ENCODE measurements around the gene SEMA3D. TPM values are rescaled to one million over a fixed set of nuclear protein-coding genes. Genes with fewer than 3 reads are reported as not detected.

Gene SEMA3D
- total and polyA plus RNA-seq, 5 donors = 0.54 to 3.1 (median 2.1) TPM

DNA sequence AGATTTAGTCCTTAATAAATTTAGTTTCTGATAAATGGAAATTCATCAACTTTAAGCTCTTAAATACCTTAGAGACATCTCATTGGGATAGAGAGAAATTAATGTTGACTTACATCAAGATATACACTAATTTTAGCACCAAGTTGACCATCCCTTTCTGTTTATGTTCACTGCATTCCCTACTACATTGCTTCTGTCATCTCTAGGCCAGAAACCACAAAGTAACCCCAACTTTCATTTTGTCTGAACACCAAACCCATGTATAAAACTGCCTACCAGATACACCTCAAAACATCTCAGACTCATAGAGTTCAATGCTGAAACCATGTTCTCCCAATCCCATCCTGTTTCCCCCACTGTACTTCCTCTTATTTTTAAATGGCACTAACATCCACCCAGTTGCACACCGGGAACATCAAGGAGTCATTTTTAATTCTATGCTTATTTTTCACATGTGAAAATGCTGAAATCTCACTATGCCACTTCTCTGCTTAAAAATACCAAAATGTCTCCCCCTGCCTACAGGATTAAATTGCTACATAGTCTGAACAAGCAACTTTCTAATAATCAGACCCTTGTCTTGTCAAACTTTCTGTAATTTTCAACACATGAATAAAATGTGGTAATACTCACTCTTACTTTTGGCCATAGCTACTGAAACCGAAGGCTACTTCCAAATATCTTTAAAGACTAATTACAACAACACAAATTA, 201.6 kb downstream of the SEMA3D start:
- Histone ChIP-seq H3K4me3 (ENCODE audit: low read length) (no peak overlapping the region), H3K4me1 (ENCODE audit: control insufficient read depth, insufficient read depth, low read length) (no peaks in the 10 kb centered on the region), H3K27ac (ENCODE audit: low read length) (no peak overlapping the region), H3K27me3 (ENCODE audit: control insufficient read depth, insufficient read depth) (no peaks in the 10 kb centered on the region), H3K9me3 (ENCODE audit: control insufficient read depth, low read length) (no peaks in the 10 kb centered on the region)
- ATAC-seq (no peak), DNase-seq (no peak)
- WGBS = 76% methylated on average over 2 of the region's 2 CpGs
- intact Hi-C loops (cut with DNase I) = no loop called here

DNA sequence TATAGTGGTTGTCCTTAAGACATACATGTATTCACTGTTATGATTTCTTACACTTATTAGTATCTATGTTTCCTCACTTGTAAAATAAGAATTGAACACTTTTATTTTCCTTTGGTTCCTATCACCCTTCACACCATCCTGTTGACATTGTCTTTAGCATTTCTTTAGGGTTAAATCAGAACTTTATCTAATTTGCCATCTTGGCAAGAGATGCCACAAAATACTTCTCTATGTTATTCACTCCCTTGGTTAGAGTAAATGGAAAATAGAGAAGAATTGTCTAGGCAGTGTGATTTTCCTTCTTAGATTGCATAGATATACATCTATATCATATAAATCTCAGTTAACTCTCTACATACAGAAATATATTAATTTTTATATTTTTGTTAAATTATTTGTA, 204.7 kb downstream of the SEMA3D start:
- Histone ChIP-seq H3K27ac (ENCODE audit: low read length) (no peak overlapping the region), H3K4me3 (ENCODE audit: low read length) (no peak overlapping the region), H3K4me1 (ENCODE audit: control insufficient read depth, insufficient read depth, low read length) (no peaks in the 10 kb centered on the region), H3K27me3 (ENCODE audit: control insufficient read depth, insufficient read depth) (no peaks in the 10 kb centered on the region), H3K9me3 (ENCODE audit: control insufficient read depth, low read length) (no peaks in the 10 kb centered on the region)
- DNase-seq (no peak), ATAC-seq (no peak)
- intact Hi-C loops (cut with DNase I) = no loop called here

DNA sequence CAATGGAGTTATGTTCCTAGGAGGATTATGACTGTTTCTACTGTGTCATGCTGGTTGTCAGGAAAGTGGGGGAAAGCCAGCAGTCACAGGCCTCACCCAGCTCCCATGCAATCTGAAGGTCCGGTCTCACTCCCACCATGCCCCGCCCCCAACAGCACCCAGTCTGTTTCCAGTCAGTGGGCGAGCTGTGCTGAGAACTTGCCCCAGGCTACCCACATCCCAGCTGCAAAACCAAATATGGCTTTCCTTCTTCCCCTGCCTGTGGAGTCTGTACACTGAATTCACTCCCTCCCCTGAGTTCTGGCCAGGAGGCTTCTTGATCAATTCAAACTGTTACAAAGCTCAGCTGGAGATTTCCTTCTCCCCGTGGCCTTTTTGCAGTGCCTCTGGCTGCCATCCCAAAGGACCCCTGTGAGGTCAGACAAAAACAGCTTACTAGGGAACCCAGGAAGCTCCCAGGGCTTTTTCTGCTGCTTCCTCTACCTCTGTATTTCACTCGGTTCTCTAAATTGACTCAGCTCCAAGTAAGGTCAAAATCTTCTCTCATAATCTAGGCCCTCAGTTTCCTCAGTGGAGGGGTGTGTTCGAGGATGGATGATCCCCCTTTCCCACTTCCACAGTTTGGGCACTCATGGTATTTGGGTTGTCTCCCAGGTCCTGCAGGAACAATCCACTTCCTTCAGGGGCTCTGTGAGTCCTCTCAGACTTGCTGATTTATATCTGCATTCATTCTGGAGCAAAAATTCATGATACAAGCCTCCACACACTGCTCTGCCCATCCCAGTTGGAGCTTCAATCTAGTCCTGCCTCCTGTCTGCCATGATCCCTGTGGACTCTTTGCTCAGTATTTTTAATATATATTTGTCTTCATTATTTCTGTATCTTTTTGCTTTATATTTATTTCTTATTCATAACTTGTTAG, 205.5 kb downstream of the SEMA3D start:
- WGBS = 62% methylated on average over 6 of the region's 6 CpGs
- intact Hi-C loops (cut with DNase I) = no loop called here
- no peaks in the 10 kb centered on the region for H3K9me3 ChIP-seq (ENCODE audit: control insufficient read depth, low read length)

DNA sequence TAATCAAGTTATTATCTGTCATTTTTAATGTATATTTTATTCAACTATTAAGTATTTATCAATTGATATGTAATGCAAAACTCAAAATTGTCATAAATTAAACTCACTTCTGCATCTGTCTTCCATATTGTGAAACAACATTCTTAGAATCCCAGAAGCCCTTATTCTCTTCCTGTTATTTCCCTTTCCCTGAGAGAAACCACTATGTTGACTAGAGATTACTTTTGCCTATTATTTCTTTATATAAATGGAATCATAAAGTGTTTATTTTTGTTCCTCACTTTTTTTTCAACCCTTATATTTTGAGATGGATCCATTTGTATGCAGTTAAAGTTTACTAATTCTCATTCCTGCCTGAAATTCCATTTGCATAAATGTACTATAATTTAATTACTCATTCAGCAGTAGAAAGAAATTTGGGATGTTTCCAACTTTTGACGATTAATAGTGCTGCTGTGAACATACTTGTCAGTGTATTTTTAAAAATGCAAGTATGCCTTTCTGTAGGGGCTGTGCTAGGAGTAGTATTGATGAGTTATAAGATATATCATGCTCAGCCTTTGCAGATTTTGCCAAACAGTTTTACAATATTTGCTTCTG, 211.2 kb downstream of the SEMA3D start:
- intact Hi-C loops (cut with DNase I) = no loop called here
- ATAC-seq = no peak
- H3K4me3 ChIP-seq (ENCODE audit: low read length) = no peak overlapping the region
- no peaks in the 10 kb centered on the region for H3K9me3 ChIP-seq (ENCODE audit: control insufficient read depth, low read length)
- WGBS = 17% methylated on average over 1 of the region's 1 CpG
- DNase-seq = no peak
- H3K4me1 ChIP-seq (ENCODE audit: control insufficient read depth, insufficient read depth, low read length) = no peaks in the 10 kb centered on the region
- H3K27ac ChIP-seq (ENCODE audit: low read length) = no peak overlapping the region
- no peaks in the 10 kb centered on the region for H3K27me3 ChIP-seq (ENCODE audit: control insufficient read depth, insufficient read depth)

More for the DNA sequence above, 205.5 kb downstream of the SEMA3D start:
- DNase-seq (peak in 1 of 3 donors; percentile 7), ATAC-seq (no peak)
- Histone ChIP-seq H3K27ac (ENCODE audit: low read length) (no peak overlapping the region), H3K4me1 (ENCODE audit: control insufficient read depth, insufficient read depth, low read length) (no peaks in the 10 kb centered on the region), H3K4me3 (ENCODE audit: low read length) (no peak overlapping the region), H3K27me3 (ENCODE audit: control insufficient read depth, insufficient read depth) (no peaks in the 10 kb centered on the region)

DNA sequence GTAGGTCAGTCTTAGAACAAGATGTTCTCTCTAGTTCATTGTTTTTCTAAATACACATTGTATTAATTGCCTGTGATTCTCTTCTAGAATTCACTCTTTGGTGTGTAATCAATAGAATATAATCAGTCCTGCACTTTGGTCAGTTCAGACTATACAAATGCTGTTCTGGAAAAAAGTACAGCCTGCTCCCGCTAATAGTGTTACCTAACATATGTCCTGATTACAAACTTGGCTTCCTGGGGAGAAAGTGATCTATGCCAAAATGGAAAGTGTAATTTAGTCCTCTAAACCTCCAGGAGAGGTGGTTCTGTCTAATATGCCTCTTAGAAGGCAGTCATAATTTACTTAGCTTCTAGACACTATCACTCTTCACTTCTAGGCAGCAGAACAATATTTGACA, 215.5 kb downstream of the SEMA3D start:
- no peak for DNase-seq
- Histone ChIP-seq H3K4me3 (ENCODE audit: low read length) (no peak overlapping the region), H3K9me3 (ENCODE audit: control insufficient read depth, low read length) (no peaks in the 10 kb centered on the region), H3K27ac (ENCODE audit: low read length) (no peak overlapping the region), H3K27me3 (ENCODE audit: control insufficient read depth, insufficient read depth) (no peaks in the 10 kb centered on the region), H3K4me1 (ENCODE audit: control insufficient read depth, insufficient read depth, low read length) (no peaks in the 10 kb centered on the region)
- ATAC-seq = peak; percentile 81 to 87
- intact Hi-C loops (cut with DNase I) = no loop called here
- WGBS = 35% methylated on average over 1 of the region's 1 CpG

DNA sequence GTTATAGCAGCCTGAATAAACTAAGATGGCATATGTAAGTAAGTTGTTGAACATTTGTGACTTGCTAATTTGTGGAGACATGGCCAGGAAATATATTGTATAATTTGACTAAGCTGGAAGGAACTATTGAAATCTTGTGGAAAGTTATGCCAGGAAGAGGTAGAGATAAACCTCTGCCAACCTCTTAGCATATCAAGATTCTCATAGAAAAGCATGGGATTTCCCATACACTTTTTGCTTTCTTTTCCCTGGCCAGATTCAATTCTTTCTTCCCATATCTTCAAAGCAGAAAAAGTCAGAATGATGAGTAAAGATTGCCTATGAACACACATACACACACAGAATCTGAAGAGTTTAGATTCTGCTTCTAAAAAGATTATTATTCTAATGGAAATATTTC, 216.2 kb downstream of the SEMA3D start:
- H3K4me3 ChIP-seq (ENCODE audit: low read length) = no peak overlapping the region
- H3K9me3 ChIP-seq (ENCODE audit: control insufficient read depth, low read length) = no peaks in the 10 kb centered on the region
- ATAC-seq (peak in 1 of 2 donors; percentile 71), DNase-seq (no peak)
- no peaks in the 10 kb centered on the region for H3K27me3 ChIP-seq (ENCODE audit: control insufficient read depth, insufficient read depth)
- no peak overlapping the region for H3K27ac ChIP-seq (ENCODE audit: low read length)
- intact Hi-C loops (cut with DNase I) = no loop called here
- H3K4me1 ChIP-seq (ENCODE audit: control insufficient read depth, insufficient read depth, low read length) = no peaks in the 10 kb centered on the region

DNA sequence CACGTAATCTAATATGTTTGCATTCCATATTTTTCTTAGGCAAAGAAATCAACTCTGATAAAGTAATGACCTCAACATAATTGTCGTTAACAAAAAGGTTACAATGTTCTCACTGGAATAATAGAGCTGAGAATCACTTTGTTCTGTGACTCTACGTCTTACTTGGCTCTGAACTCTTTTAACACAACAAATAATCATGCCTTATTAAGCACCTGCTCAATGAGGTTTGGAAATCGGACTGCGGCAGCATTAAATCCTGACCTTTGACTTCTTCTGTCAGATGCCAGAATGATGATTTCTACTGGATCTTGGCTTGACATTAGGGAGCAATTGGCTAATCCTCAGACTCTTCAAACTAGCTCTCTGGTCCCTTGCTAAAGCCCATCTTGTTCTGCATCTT, 233.6 kb downstream of the SEMA3D start:
- intact Hi-C loops (cut with DNase I) = no loop called here
- no peak for DNase-seq
- Histone ChIP-seq H3K4me1 (ENCODE audit: control insufficient read depth, insufficient read depth, low read length) (peaks cover 1% of the 10 kb centered on the region), H3K9me3 (ENCODE audit: control insufficient read depth, low read length) (no peaks in the 10 kb centered on the region), H3K4me3 (ENCODE audit: low read length) (no peak overlapping the region), H3K27ac (ENCODE audit: low read length) (no peak overlapping the region), H3K27me3 (ENCODE audit: control insufficient read depth, insufficient read depth) (no peaks in the 10 kb centered on the region)
- peak in 1 of 2 donors; percentile 83 for ATAC-seq
- WGBS = 38% methylated on average over 5 of the region's 5 CpGs

DNA sequence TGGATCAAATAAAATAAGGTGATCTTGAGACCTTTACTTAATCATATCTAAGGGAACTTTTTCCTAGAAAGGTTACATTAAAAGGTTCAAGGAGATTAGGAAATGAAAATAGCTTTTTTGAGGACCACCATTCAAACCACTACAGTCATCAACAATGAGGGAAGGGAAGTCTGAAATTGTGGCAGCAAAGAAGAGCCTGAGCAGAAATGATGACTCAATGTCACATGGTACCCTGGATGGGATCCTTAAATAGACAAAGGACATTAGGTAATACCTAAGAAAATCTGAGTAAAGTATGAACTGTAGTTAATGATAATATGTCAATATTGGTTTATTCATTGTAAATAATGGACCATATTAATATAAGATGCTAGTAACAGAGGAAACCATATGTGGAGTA, 236.0 kb downstream of the SEMA3D start:
- no peak for ATAC-seq
- no peak for DNase-seq
- Histone ChIP-seq H3K4me3 (ENCODE audit: low read length) (no peak overlapping the region), H3K27ac (ENCODE audit: low read length) (no peak overlapping the region), H3K27me3 (ENCODE audit: control insufficient read depth, insufficient read depth) (no peaks in the 10 kb centered on the region), H3K4me1 (ENCODE audit: control insufficient read depth, insufficient read depth, low read length) (peaks cover 1% of the 10 kb centered on the region), H3K9me3 (ENCODE audit: control insufficient read depth, low read length) (no peaks in the 10 kb centered on the region)
- intact Hi-C loops (cut with DNase I) = no loop called here

DNA sequence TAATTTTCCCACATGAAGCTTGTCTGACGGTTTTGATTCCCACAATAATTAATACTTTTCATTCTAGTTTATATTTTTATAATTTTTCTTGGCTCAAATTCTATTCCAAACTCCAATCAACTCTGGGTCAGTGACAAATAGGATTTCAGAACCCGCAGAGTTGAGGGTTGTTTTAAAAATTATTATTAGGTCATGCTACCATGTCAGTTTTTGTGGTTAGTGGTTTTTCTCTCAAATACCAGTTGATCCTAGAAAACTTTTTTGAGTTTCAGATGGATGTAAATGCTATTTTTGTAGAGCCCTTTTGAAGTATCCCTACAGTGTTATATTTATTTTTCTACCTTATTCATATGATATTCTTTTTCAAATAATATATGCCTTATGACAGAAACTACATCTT, 237.4 kb downstream of the SEMA3D start:
- no peak for ATAC-seq
- intact Hi-C loops (cut with DNase I) = no loop called here
- DNase-seq = no peak
- H3K27me3 ChIP-seq (ENCODE audit: control insufficient read depth, insufficient read depth) = no peaks in the 10 kb centered on the region
- no peak overlapping the region for H3K27ac ChIP-seq (ENCODE audit: low read length)
- 84% methylated on average over 2 of the region's 2 CpGs for WGBS
- no peak overlapping the region for H3K4me3 ChIP-seq (ENCODE audit: low read length)
- H3K9me3 ChIP-seq (ENCODE audit: control insufficient read depth, low read length) = no peaks in the 10 kb centered on the region
- peaks cover 1% of the 10 kb centered on the region for H3K4me1 ChIP-seq (ENCODE audit: control insufficient read depth, insufficient read depth, low read length)

DNA sequence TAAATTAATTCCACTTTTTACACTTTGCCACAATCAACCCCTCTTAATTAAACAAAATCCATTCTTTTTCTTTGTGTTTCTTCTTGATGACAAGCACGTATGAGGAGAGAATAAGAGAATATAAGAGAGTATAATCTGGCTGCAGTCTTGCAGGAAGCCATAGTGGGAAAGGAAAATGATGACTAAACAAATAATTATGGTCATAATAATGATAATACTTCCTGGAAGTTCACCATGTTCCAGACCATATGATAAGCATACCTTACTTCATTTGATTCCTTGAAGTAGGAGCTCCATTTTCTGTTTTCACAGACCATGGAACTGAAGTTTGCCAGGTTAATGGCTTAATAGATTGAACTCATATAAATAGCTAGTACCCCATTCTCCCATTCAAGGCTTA, 237.8 kb downstream of the SEMA3D start:
- DNase-seq (no peak), ATAC-seq (no peak)
- no peak overlapping the region for H3K4me3 ChIP-seq (ENCODE audit: low read length)
- intact Hi-C loops (cut with DNase I) = no loop called here
- 51% methylated on average over 1 of the region's 1 CpG for WGBS
- H3K4me1 ChIP-seq (ENCODE audit: control insufficient read depth, insufficient read depth, low read length) = peaks cover 1% of the 10 kb centered on the region
- H3K27me3 ChIP-seq (ENCODE audit: control insufficient read depth, insufficient read depth) = no peaks in the 10 kb centered on the region
- H3K9me3 ChIP-seq (ENCODE audit: control insufficient read depth, low read length) = no peaks in the 10 kb centered on the region
- H3K27ac ChIP-seq (ENCODE audit: low read length) = no peak overlapping the region

DNA sequence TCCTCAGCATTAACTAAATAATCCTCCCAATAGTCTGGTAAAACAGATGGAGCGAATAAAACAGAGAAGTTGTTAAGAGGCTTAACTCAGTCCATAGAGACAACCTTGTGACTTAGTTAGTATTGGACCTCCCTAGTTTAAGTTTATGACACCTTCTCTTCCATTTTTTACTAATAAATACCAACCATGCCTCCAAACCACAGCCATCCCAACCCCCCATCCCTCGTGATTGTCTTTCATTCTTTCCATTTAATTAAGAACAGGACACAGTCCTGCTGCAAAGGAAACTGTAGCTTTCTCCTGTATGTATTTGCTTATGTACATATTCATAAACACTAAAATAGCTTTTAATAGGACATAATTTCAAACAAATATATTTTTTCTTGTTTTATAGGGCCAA, 238.2 kb downstream of the SEMA3D start:
- DNase-seq (no peak), ATAC-seq (no peak)
- Histone ChIP-seq H3K4me1 (ENCODE audit: control insufficient read depth, insufficient read depth, low read length) (peaks cover 1% of the 10 kb centered on the region), H3K27me3 (ENCODE audit: control insufficient read depth, insufficient read depth) (no peaks in the 10 kb centered on the region), H3K27ac (ENCODE audit: low read length) (no peak overlapping the region), H3K4me3 (ENCODE audit: low read length) (no peak overlapping the region), H3K9me3 (ENCODE audit: control insufficient read depth, low read length) (no peaks in the 10 kb centered on the region)
- intact Hi-C loops (cut with DNase I) = no loop called here
- WGBS = 88% methylated on average over 2 of the region's 2 CpGs
